HG02973 (cell line): ENCODE measurements around the gene VPS51.
"Not testable (repeated sequence)": the region's sequence is repeated elsewhere in the genome, so short reads cannot be mapped to it uniquely, and the experiment has no call there.

ENCODE experiments used
- ATAC-seq: cut with Tn5 transposase; IDR thresholded peaks from one replicate; pipeline ENCODE4 v1.9.1; 2021; ENCODE audit warnings: moderate library complexity; ENCODE audit not compliant: unreplicated experiment

VPS51 gene

DNA sequence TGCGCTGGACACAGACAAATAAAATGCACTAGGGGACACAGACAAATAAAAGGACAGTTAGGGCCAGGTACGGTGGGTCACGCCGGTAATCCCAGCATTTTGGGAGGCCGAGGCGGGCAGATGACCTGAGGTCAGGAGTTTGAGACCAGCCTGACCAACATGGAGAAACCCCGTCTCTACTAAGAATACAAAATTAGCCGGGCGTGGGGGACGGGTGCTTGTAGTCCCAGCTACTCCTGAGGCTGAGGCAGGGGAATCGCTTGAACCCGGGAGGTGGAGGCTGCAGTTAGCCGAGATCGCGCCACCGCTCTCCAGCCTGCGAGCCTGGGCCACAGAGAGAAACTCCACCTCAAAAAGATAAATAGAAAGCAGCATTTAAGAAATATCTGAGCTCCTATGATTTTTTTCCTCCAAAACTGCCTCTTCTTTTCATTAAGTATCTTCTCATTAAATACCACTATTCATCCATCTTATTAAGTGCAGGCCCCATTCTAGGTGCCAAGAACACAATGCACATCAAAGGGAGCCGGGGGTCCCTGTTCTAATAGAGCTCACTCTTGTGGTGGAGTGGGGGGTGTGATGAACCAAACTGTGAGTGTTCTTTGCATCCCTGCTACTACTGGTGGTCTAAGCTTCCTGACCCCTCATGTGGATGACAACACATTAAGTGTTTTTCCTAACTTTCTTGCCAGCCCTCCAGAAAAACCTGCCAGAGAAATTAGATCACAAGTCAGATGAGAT, 22.3 kb downstream of the VPS51 start:
- no peak for ATAC-seq

DNA sequence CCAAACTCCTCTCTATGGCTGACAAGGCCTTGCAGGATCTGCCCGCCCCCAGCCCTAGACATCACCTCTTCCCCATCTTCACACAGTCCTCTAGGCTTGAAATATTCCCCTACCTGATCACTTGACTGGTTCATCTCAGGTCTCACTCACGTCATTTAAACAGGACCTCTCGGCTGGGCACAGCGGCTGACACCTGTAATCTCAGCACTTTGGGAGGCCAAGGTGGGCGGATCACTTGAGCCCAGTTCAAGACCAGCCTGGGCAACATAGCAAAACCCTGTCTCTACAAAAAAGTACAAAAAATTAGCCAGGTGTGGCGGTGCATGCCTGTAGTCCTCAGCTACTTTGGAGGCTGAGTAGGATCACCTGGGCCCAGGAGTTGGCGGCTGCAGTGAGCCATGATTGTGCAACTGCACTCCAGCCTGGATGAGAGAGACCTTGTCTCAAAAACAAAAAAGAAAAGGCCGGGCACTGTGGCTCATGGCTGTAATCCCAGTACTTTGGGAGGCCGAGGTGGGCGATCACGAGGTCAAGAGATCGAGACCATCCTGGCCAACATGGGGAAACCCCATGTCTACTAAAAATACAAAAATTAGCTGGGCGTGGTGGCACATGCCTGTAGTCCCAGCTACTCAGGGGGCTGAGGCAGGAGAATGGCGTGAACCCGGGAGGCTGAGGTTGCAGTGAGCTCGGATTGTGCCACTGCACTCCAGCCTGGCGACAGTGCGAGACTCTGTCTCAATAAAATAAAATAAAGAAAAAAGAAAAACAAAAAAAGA, 23.1 kb downstream of the VPS51 start:
- not testable (repeated sequence) for ATAC-seq

DNA sequence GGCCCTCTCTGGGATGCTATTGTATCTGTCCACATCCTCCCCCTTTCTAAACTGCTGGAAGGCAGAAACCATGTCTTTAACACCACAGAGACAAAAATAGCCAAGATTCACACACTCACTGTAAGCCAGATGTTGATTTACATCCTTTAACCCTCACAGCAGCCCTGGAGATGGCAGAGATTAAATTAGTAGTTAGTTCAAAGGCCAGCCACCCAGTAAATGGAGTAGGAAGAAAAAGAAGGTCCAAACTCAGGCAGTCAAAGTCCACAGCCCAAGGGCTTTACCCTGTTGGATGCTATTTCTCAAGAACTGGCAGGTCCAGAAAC, 23.6 kb downstream of the VPS51 start:
- ATAC-seq = no peak

- ATAC-seq = no peak
Measured at GRCh38 chr11:65120831-65121230, 24.8 kb downstream of the VPS51 start.

GRCh38 chr11:65121447-65121864, 25.4 kb downstream of the VPS51 start:
- ATAC-seq = no peak

GRCh38 chr11:65121865-65122696, 26.1 kb downstream of the VPS51 start, which contains the start of the genes FAU and MRPL49:
Gene FAU, minus strand, starts transcription at chr11:65122134. Its CDS starts 321 bp downstream, at chr11:65121813.
Gene MRPL49, plus strand, starts transcription at chr11:65122321. Its CDS starts 26 bp downstream, at chr11:65122347.
- ATAC-seq = peak; percentile 51

- ATAC-seq = no peak
Measured at GRCh38 chr11:65124480-65125196, 28.6 kb downstream of the VPS51 start.

- no peak for ATAC-seq
Measured at GRCh38 chr11:65125197-65126056, 29.4 kb downstream of the VPS51 start.

GRCh38 chr11:65126624-65127274, 30.7 kb downstream of the VPS51 start:
- no peak for ATAC-seq

GRCh38 chr11:65127473-65128181, 31.6 kb downstream of the VPS51 start:
- no peak for ATAC-seq

DNA sequence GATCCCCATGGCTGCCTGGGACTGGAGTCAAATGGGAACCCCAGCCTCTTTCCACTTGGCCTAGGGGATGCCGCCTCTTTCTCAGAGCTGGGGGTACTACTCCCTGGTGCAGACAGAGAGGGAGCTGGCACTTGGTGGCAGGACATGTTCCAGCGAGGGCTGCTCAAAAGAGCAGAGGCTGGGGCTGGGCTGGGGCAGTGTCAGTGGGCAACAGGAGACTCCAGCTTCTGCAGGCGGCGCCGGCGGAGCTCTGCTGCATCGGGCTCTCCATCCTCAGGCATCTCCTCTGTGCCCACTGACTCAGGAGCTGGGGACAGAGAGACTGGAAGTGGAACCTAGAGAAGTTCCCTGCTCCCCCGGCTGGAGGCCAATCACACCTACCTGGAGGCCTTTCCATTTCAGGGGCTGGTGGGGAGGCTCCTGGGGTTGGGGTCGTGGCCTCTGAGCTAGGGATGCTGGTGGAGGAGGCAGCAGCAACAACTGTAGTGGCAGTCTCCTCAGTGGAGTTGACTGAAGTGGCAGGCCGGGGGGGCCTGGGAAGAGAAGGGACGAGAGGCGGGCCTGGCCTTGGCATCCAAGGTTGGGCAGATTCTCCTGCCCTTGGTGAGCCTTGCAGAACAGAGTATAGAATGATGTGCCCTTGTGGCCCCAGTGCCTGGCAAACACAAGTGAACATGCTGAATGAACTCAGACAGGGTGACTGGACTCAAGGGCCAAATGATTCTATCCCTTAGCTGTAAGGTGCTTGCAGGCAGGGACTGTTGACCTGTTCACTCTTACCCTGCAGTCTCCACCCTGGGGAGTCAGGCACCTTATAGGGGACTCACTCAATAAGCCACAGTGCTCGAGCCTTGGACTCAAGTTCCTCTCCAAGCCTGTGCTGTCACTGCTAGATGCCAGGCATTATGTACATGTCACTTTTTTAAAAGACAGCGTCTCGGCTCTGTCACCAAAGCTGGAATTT, 32.5 kb downstream of the VPS51 start:
- no peak for ATAC-seq

DNA sequence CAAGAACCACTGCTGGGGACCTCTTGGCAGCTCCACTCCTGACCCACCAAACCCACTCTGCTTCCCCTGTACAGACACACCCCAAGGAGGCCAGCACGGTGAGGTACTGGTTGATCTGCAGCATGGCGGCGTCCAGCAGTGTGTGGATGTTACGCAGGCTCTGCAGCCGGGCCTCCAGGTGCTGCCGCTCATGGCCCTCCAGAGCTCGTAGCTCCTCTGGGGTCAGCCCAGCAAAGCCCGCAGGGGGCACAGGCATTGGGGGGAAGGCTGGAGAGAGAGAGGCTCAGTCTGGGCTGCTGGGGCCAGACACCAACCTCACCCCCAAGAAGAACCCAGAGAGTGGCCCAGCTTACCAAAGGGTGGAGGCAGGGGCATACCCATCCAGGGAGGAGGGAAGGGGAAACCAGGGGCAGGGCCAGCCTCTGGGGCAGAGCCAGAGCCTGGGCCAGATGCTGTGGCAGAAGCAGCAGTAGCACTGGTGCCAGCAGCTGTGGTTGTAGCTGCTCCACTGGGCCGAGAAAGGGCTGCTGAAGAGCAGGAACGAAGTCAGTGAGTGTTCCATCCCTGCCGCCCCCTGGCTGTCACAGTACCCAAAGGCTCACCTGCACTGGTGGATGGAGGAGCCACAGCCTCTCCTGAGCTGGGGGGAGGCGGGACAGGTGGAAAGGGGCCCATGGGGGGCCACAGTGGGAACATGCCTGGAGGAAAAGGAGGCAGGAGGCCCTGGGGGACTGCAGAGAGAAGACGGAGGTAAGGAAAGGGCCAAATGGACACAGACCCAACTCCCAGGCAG, 33.8 kb downstream of the VPS51 start:
- ATAC-seq = no peak

- no peak for ATAC-seq
Measured at GRCh38 chr11:65130631-65131416, 34.8 kb downstream of the VPS51 start.

GRCh38 chr11:65131417-65131776, 35.4 kb downstream of the VPS51 start:
- no peak for ATAC-seq

GRCh38 chr11:65131895-65132237, 35.9 kb downstream of the VPS51 start:
- ATAC-seq = no peak
